ENCODE results near the gene TNPO3.

DNA sequence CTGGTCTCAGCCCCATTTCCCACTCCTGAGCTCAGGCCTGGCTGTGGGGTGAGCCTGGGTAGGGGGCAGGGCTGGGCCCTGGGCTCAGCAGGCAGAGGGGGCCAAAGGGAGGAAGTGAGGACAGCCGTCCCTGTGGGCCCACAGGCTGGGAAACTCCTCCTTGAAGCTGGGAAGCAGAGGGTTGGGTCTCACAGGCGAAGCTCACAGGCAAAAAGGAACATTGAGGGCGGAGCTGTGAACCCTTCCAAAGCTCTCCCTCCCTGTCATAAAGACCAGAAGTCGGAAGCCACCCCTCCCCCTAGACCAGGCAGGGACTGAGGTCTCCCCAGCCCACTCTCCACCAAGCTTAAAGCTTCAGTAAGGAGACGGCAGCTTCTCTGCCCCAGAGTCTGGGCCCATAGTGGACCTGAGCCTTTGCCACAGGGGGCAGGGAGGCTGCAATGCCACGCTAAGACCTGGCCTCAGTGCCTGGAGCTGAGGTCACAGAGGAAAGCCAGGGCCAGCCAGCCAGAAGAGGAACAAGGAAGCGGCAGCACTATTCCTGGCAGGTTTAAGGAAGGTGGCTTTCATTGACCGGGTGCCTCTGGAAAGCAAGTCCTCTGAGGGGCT, 143.4 kb downstream of the TNPO3 start:
- TF ChIP-seq, protein P1, sequence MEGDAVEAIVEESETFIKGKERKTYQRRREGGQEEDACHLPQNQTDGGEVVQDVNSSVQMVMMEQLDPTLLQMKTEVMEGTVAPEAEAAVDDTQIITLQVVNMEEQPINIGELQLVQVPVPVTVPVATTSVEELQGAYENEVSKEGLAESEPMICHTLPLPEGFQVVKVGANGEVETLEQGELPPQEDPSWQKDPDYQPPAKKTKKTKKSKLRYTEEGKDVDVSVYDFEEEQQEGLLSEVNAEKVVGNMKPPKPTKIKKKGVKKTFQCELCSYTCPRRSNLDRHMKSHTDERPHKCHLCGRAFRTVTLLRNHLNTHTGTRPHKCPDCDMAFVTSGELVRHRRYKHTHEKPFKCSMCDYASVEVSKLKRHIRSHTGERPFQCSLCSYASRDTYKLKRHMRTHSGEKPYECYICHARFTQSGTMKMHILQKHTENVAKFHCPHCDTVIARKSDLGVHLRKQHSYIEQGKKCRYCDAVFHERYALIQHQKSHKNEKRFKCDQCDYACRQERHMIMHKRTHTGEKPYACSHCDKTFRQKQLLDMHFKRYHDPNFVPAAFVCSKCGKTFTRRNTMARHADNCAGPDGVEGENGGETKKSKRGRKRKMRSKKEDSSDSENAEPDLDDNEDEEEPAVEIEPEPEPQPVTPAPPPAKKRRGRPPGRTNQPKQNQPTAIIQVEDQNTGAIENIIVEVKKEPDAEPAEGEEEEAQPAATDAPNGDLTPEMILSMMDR (IDR thresholded peaks at IDR 0.05), result no peak
- no peak for TF ChIP-seq POLR2A (IDR thresholded peaks at IDR 0.05)

All from adrenal gland (tissue), 5 donors.